ENCODE results near the gene ARL15. TPM values are rescaled to one million over a fixed set of nuclear protein-coding genes. Genes with fewer than 3 reads are reported as not detected.

ARL15 gene
- total RNA-seq, result 14.7 and 22.1 TPM in 2 replicates

GRCh38 chr5:54310433-54311175 is at the start of gene ARL15:
Gene ARL15, minus strand, starts transcription at chr5:54310573.

Small RNA genes lying within 50 kb of the gene (small RNA-seq; reads per million reads assigned to genes)
- not detected for gene AC008873.1
- gene MIR4459, result not detected
- not detected for gene MIR581
- not detected for gene RNU6-272P

Other genes starting within 250 kb of the ARL15 start
- not detected in 2 replicates for gene HSPB3, start 145.1 kb upstream of the ARL15 start, total RNA-seq
- 35.3 and 42.2 TPM in 2 replicates for gene SNX18, start 207.2 kb upstream of the ARL15 start, total RNA-seq

Measured in subcutaneous preadipocyte (primary cell).